HG03039 (cell line): ENCODE measurements around the gene DNAH11.
"Not testable (repeated sequence)": the region's sequence is repeated elsewhere in the genome, so short reads cannot be mapped to it uniquely, and the experiment has no call there.

Experiments
- ATAC-seq: cut with Tn5 transposase; IDR thresholded peaks from one replicate; pipeline ENCODE4 v1.9.1; 2021; ENCODE audit warnings: mild to moderate bottlenecking, moderate library complexity; ENCODE audit not compliant: unreplicated experiment

The DNAH11 gene, protein sequence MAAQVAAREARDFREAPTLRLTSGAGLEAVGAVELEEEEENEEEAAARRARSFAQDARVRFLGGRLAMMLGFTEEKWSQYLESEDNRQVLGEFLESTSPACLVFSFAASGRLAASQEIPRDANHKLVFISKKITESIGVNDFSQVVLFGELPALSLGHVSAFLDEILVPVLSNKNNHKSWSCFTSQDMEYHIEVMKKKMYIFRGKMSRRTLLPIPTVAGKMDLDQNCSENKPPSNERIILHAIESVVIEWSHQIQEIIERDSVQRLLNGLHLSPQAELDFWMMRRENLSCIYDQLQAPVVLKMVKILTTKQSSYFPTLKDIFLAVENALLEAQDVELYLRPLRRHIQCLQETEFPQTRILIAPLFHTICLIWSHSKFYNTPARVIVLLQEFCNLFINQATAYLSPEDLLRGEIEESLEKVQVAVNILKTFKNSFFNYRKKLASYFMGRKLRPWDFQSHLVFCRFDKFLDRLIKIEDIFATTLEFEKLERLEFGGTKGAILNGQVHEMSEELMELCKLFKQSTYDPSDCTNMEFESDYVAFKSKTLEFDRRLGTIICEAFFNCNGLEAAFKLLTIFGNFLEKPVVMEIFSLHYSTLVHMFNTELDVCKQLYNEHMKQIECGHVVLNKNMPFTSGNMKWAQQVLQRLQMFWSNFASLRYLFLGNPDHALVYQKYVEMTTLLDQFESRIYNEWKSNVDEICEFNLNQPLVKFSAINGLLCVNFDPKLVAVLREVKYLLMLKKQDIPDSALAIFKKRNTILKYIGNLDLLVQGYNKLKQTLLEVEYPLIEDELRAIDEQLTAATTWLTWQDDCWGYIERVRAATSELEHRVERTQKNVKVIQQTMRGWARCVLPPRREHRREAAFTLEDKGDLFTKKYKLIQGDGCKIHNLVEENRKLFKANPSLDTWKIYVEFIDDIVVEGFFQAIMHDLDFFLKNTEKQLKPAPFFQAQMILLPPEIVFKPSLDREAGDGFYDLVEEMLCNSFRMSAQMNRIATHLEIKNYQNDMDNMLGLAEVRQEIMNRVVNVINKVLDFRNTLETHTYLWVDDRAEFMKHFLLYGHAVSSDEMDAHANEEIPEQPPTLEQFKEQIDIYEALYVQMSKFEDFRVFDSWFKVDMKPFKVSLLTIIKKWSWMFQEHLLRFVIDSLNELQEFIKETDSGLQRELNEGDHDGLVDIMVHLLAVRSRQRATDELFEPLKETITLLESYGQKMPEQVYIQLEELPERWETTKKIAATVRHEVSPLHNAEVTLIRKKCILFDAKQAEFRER (N-terminal part only)

GRCh38 chr7:21542891-21543527, at the start of gene DNAH11:
TSS of gene DNAH11 (plus strand) at chr7:21543039. CDS start at chr7:21543246, 207 bp downstream.
- peak; percentile 68 for ATAC-seq

GRCh38 chr7:21495731-21496130, 47.1 kb upstream of the DNAH11 start:
- no peak for ATAC-seq

- no peak for ATAC-seq
Observed at GRCh38 chr7:21497072-21497471, 45.8 kb upstream of the DNAH11 start.

- no peak for ATAC-seq
Observed at GRCh38 chr7:21500117-21500832, 42.6 kb upstream of the DNAH11 start.

DNA sequence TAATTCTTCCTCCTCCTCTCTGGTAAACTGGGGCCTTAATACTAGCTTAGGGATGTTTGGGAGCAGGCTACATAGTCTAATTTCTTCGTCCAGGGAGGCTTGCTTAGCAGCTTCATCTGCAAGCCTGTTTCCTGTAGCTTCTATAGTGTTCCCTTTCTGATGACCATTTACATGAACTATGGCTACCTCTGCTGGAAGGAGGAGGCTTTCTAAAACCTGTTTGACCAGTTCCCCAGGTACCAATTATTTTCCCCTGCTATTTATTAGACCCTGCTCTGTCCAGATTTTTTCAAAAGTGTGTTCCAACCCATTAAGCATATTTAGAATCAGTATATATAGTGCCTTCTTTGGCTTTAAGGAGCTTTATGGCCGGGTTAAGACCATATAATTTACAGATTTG, 38.8 kb upstream of the DNAH11 start:
- no peak for ATAC-seq

GRCh38 chr7:21507627-21508343, 35.1 kb upstream of the DNAH11 start:
- no peak for ATAC-seq

DNA sequence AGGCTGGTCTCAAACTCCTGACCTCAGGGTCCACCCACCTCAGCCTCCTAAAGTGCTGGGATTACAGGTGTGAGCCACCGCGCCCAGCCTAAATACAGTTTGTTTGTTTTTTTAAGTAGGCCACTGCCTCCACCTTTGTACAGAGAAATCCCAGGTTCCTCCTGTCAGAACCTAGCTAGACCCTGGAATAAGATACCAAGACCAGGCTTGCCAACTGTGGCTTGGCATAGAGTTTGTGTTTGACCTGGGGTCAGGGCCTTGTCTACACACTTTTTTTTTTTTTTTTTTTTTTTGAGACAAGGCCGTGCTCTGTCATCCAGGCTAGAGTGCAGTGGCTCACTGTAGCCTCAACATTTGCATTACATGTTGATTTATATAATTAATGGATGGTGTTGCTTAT, 34.3 kb upstream of the DNAH11 start:
- ATAC-seq = no peak

DNA sequence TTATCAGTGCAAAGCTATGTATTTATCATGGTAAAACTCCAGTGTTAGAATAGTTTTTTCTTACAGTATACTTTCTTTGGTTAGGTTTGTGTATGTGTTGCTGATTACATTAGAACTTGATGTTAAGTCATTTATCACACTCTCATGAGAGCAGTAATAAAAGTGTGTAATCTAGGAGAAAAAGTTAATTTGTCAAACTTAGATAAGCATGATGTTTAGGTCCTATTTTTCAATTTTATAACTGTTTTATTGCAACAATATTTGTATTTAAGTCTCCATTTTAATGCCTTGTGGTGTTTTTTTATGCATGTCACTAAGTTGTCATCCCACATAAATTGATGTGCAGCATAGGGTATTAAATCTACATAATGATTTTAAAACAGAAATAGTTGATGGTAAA, 28.8 kb upstream of the DNAH11 start:
- no peak for ATAC-seq

DNA sequence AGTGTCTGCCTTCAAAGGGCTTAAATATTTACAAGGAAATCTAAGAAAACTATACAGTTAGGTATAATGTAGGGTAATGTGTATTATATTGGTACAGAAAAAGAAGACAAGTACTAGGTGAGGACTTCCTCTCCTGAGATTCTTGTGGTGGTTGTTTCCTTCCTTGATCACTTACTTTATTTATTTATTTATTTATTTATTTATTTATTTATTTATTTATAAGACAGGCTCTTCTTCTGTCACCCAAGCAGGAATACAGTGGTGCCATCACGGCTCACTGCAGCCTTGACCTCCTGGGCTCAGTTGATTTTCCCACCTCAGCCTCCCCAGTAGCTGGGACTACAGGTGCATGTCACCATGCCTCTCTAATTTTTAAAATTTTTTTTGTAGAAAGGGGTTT, 18.2 kb upstream of the DNAH11 start:
- no peak for ATAC-seq

DNA sequence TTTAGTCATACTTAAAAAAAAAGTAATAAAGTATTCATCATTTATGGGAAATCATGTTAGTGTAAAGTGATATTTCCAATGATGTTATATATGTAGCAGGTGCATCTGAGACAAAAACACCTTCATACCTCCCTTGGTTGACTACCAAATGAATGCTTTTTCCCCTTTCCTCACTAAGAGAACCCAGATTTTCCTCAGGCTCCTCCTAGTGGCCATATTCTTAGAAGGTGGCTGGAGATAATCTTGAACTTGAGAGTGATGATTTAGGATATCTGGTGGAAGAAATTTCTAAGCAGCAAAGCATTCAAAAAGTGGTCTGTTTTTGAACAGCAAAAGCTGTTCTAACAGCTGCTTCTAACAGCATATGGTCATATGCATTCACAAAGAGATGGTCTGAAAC, 16.8 kb upstream of the DNAH11 start:
- ATAC-seq = no peak

DNA sequence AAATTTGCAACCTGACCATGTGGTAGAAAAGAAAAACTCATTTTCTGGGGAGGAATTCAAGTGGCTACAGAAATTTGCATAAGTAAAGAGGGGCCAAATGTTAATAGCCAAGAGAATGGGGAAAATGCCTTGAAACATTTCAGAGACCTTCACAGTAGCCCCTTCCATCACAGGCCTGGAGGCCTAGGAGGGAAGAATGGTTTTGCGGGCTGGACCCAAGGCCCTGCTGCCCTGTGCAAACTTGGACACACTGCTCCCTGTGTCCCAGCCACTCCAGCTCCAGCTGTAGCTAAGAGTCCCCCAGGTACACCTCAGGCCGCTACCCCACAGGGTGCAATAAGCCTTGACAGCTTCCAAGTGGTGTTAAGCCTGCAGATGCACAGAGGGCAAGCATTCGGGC, 16.4 kb upstream of the DNAH11 start:
- no peak for ATAC-seq

DNA sequence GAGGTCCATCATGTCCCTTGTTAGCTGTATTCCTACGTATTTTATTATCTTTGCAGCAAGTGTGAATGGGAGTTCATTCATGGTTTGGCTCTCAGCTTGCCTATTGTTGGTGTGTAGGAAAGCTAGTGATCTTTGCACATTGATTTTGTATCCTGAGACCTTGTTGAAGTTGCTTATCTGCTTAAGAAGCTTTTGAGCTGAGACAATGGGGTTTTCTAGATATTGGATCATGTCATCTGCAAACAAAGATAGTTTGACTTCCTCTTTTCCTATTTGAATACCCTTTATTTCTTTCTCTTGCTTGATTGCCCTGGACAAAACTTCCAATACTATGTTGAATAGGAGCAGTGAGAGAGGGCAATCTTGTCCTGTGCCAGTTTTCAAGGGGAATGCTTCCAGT, 10.4 kb upstream of the DNAH11 start:
- ATAC-seq = not testable (repeated sequence)

DNA sequence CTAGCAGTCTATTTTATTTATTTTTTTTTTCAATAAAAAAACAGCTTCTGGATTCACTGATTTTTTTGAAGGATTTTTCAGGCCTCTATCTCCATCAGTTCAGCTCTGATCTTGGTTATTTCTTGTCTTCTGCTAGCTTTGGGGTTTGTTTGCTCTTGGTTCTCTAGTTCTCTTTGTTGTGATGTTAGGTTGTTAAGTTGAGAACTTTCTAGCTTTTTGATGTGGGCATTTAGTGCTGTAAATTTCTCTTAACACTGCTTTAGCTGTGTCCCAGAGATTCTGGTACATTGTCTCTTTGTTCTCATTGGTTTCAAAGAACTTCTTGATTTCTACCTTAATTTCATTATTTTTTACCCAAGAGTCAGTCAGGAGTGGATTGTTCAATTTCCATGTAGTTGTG, 9.2 kb upstream of the DNAH11 start:
- not testable (repeated sequence) for ATAC-seq

- ATAC-seq = not testable (repeated sequence)
Observed at GRCh38 chr7:21536445-21537118, 6.3 kb upstream of the DNAH11 start.

DNA sequence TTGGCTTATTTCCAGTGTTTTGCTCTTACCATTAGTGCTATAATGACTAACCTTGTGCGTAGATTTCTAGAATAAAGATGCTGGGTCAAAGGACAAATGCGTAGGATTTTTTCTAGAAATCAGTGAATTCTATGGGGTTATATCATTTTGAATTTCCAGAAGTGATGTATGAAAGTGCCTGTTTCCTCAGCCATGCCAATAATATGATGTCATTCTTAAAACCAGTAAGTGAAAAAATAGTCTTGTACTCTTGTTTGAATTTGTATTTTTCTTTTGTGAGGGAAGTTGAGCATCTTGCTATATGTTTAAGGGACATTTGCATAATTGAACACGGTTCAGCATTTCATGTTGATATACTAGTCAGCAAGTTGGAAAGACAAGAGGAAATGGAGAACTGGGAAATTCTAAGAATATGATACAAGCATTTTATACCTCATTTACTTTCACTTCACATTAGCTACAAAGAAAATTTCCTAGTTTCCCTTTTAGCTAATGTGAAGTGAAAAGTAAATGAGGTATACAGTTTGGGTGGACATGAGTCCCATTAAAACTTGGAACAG, 3.8 kb upstream of the DNAH11 start:
- ATAC-seq = no peak

DNA sequence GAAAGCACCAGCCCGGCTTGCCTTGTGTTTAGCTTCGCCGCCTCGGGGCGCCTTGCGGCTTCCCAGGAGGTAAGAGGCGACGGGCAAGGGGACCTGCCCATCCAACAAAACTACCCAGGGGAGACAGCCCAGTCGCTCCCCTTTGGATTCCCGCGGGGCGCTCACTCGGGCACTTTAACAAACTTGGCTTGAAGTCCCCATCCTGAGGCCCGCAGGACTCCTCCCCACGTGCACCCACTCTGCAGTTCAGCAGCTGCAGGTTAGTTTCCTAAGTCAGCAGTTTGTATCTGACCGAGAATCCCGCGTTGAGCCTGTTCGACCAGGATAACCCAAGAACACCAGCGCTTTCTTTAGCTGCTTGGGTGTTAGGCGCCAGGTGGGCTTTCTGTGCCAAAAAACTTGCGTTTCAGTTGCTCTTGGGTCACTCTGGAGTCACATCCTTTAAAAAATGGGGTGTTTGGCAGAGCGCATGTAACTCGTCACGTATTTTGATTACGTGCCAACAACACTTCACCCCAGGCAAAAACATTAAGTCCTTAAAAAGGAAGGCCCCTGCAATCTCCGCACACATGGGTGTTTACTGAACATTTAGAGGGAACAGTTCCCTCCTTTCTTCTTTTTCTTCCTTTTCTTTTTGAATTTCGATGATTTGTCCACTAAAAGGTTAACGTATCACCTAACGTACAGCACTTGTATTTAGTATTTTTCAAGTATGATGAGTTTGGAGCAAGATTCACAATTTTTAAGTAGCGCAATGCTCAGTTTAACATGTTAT, 876 bp downstream of the DNAH11 start:
- ATAC-seq = no peak

DNA sequence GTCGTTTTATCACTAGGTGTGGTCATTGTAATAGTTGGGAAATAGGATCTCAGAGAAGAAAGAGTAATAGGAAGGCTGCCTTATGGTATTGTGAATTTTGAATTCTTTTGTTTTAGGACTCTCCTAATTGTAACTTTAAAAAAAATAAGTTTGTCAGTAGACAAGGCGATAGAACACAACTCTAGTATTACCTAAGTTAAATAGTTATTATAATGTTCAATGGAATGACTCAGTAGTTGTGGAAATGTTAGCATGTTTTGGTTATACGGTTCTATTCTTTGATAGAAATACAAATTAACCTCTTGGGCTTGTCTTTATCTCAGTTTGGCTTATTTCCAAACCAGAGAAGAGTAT, 1.4 kb downstream of the DNAH11 start:
- no peak for ATAC-seq

DNA sequence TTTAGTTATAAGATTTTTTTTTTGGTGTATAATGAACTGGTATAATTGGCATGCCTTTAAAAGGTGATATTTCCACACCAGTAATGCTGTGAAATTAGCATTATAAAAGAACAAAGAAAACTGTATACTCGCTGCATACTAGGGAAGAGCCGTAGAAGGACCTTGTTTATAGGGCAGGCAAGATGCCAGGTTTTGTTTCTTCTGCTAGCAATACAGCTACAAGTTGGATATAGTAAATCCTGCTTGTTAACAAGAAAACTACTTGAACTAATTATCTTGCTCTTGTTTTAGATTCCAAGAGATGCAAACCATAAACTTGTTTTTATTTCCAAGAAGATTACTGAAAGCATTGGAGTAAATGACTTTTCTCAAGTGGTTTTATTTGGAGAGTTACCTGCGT, 1.9 kb downstream of the DNAH11 start:
- no peak for ATAC-seq
